GM12874 (cell line): ENCODE results near the gene SEC11C.

Experiments
- CTCF ChIP-seq: IDR thresholded peaks from 2 replicates; pipeline ENCODE4 v1.5.1; 2011; ENCODE audit warnings: low read depth, mild to moderate bottlenecking, control low read depth, low read length, moderate library complexity; ENCODE audit not compliant: insufficient read depth

Gene SEC11C

GRCh38 chr18:59177485-59177884 is 37.8 kb downstream of the SEC11C start:
- TF ChIP-seq CTCF = no peak

- no peak for TF ChIP-seq CTCF
Measured at GRCh38 chr18:59180150-59180845, 40.6 kb downstream of the SEC11C start.

- no peak for TF ChIP-seq CTCF
Measured at GRCh38 chr18:59182673-59183072, 43.0 kb downstream of the SEC11C start.

- TF ChIP-seq CTCF = no peak
Measured at GRCh38 chr18:59189008-59189407, 49.3 kb downstream of the SEC11C start.

- TF ChIP-seq CTCF = no peak
Measured at GRCh38 chr18:59189746-59190145, 50.1 kb downstream of the SEC11C start.

- no peak for TF ChIP-seq CTCF
Measured at GRCh38 chr18:59196161-59196725, 56.6 kb downstream of the SEC11C start.

GRCh38 chr18:59197636-59198035 is 58.0 kb downstream of the SEC11C start:
- TF ChIP-seq CTCF = no peak
